GM19328 (cell line): ENCODE data around the gene MEGF6.

Experiments used
- ATAC-seq: cut with Tn5 transposase; IDR thresholded peaks from one replicate; pipeline ENCODE4 v1.9.1; 2021; ENCODE audit warnings: mild to moderate bottlenecking, moderate library complexity; ENCODE audit not compliant: unreplicated experiment

The MEGF6 gene

DNA sequence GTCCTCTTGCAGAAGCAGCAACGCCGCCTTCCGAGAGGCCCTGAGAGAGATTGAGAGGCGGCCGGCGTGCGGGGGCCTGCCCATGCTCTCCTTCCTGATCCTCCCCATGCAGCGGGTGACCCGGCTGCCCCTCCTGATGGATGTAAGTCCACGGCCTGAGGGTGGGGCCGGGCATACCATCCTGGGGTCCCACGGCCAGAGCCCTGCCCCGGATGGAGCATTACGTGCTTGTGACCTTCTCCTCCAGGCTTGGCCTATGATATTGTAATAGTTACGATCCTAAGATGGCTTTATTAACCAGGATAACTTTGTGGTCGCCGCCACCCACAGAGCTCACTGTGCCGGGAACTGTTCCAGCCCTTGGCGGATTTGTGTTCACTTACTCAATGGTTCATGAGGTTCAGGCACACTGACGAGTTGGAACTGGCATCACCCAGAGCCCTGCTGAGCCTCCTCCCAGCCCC lies 137.9 kb downstream of the MEGF6 start:
- no peak for ATAC-seq

DNA sequence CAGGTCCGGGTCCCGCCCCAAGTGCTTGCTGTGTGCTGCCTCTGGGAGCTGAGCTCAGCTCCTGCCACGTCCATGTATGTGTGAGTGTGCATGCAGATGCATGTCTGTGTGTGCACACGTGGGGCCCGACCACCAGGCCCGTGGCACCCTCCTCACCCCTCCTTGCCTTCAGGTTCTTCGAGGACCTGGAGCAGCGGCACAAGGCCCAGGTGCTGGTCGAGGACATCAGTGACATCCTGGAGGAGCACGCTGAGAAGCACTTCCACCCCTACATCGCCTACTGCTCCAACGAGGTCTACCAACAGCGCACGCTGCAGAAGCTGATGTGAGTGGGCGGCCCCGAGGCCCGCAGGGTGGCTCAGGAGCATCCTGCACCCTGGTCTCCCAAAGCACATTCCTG lies 138.4 kb downstream of the MEGF6 start:
- ATAC-seq = no peak

DNA sequence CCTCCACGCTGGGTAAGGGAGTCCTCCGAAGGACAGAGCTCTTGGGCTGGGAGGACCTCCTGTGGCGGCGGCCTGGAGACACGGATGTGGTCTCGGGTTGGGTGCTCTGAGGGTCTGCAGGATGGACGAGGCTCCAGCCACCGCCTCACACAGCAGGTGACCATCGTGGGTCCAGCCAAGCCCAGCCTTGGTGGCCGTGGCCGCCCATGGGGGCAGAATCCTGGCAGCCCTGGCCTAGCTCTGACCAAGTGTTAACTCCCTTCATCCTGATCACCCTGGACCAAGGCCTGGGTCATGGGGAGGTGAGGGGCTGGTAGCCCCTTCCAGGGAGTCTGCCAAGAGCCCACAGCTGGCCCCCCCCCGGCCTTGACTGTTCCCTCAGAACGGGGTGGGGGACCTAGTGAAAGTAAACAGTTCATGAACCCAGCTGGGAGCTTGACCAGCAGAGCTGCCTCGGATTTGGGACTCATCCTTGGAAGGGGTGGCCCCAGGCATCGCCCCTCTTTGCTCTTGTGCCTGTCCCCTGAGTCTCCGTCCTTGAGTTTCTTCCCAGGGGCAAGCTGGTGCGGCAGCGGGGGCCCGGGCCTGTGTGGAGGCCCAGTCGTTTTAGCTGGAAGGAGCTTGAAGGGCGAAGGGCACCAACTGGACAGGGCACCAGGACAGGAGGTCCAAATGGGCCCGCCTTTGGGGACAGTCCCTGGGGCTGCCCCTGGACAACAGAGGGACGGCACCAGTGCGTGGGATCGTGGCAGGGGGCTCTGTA lies 139.0 kb downstream of the MEGF6 start:
- no peak for ATAC-seq

DNA sequence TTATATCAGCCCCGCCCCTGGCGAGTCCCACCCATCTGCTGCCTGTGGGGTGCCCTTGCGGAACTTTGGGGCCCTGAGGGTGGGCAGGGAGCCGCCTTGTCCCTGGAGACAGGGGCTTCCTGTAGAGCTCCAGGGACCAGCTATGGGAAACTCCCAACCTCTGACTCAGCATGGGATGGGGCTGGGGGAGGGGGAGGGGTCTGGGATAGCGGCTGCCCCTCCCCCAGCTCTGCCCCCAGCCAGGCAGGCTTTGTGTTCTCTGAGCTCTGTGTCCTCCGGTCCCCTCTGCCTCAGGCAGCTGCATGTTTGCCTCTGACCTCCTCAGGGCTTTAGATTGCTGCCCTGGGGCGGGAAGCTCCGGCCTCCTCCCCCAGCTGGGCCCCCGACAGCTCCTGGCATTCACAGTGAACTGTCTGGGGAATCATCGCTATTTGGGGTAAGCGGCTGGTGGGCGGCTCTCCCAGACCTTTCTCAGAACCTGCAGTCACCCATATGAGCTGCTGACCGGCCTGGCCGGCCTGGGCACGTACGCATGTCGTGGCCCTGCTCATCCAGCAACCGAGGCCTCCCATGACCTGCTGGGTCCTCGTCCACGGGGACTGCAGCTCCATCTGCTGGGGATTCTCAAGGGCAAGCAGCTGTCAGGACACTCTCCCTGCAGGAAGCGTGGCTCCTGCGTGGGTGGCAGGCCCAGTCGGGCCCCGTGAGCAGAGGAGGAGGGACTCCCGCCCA lies 139.8 kb downstream of the MEGF6 start:
- ATAC-seq = no peak

DNA sequence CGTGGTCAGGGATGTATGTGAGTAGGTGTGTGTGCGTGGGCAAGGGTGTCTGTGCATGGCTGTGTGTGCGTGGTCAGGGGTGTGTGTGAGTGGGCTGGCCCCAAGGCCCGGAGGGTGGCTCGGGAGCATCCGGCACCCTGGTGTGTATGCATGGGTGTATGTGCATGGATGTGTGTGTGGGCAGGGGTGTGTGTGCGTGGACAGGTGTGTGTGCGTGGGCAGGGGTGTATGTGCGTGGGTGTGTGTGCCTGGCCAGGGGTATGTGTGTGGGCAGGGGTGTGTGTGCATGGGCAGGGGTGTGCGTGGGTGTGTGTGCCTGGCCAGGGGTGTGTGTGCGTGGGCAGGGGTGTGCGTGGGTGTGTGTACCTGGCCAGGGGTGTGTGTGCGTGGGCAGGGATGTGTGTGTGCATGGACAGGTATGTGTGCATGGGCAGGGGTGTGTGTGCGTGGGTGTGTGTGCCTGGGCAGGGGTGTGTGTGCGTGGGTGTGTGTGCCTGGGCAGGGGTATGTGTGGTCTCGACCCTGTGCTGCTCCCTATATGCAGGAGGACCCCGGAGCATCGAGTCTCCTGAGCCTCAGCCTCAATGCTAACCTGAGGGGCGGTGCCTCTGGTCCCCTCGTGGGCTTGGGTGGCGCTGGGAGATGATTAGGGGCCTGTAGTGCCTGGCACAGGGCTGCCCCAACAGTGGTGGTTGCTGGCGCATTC lies 140.5 kb downstream of the MEGF6 start:
- no peak for ATAC-seq

DNA sequence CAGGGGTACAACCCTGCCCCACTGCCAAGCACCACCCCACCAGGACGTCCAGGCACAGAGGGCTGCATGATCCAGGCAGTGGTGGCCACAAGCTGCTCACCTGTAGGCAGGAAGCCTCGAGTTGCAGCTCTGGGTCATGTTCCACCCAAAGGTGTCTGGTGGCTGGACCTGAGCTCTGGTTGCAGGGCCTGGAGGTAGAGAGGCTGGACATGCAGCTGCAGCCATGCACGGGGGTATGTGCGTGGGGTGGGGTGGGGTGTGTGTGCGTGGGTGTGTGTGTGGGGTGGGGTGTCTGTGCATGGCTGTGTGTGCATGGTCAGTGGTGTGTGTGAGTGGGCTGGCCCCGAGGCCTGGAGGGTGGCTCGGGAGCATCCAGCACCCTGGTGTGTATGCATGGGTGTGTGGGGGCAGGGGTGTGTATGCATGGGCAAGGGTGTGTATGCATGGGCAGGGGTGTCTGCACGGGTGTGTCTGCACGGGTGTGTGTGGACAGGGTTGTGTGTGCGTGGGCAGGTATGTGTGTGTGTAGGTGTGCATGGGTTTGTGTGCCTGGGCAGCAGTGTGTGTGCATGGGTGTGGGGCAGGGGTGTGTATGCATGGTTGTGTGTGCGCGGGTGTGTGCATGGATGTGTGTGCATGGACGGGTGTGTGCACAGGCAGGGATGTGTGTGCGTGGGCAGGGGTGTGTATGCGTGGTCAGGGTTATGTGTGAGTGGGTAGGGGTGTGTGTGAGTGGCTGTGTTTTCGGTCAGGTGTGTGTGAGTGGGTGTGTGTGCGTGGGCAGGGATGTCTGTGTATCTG lies 141.3 kb downstream of the MEGF6 start:
- no peak for ATAC-seq

DNA sequence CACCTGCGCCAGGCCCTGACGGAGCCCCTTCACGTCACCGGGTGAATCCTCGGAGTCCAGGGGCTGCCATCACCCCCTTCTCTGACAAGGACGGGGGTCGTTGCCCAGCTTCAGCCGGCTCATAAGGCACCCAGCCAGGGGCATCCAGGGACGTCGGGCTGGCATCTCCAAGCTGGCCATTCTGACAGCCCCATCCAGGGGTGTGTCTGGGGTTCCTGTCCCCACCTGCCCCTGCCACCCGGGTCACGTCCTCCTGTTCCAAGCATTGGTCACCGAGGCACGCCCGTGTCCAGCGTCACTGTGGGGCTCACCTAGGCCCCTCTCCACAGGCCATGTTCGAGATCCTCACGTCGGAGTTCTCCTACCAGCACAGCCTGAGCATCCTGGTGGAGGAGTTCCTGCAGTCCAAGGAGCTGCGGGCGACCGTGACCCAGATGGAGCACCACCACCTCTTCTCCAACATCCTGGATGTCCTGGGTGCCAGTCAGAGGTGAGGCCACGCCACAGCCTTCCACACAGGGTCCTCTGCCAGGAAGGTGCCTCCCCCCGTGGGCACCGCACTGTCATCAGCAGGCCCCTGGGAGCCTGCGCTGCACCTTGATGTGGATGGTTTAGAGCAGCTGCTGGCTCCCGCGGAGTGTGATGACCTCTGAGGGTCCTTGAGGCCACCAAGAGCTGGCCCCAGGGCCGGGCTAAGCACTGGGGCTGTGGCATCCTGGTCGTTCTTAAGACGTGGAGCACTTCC lies 142.0 kb downstream of the MEGF6 start:
- no peak for ATAC-seq

DNA sequence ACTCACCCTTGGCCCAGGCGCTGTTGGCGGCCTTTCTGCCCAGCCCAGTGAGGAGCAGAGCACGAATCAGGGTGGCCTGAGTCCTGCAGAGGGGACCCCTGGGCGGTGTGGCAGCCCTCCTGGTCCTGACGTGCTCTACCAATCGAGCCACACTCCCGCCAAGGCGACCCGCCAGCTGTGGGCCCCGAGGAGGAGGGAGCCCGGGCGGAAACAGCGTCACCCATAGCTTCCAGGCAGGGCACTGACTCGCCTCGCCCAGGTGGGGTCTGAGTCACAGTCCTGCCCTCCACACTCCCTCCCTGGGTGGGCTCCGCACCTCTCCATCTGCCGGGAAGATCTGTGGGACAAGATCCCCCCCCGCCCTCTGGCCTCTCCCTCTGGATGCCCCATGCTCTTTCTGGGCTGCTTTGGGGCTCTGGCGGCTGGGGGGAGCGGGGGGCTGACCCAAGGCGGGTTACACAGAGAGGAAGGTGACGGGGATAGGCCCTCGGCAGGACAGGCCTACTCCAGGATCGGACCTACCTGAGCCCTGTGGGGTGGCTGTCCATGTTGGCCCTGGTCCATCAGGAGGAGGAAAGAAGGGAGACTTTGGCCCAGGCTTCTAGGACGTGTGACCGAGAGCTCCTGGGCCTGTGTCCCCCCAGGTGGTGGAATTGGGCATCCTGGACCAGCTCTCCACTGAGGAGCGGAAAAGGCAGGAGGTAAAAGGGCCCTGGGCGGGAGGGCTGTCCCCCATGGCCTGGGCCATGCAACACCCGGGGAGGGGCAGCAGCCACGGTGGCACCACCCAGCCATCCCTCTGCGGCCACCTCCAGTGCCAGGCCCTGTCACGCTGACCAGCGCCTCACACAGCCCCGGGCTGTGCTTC lies 142.8 kb downstream of the MEGF6 start:
- ATAC-seq = no peak

DNA sequence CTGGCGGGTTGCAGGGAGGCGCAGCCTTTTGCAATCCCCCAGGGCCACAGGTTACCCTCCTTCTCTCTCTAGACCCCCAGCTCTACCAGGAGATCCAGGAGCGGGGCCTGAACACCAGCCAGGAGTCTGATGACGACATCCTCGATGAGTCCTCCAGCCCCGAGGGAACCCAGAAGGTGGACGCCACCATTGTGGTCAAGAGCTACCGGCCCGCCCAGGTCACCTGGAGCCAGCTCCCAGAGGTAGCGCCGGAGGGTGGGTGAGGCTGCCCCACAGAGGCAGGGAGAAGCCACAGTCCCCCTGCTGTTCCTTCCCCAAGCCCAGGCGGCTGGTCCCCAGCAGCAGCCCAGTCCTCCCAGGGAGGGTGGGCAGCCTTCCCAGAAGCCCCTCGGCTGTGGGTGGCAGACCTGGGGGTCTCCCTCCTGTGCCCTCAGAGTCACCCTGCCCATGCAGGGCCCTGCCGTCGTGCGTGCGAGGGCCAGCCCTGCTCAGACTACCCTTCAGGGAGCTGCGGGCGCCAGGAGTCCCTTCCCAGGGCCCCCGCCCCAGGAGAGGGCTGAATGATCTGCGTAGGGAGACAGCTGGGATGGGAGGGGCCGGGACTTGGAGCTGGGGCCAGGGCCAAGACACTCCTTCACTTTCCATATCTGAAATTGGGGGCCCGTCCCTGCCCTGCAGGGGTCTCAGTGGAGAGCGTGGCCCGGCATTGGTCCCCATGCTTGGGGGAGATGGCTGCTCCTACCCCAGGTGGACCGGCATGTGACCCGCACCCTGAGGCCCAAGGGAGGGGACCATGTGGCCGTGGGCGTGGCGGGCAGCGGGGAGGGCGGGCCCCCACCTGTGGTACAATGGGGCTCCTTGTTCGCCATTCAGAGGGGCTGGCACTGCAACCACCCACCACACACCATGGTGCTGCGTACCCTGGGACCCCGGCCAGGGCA lies 143.9 kb downstream of the MEGF6 start:
- ATAC-seq = no peak

DNA sequence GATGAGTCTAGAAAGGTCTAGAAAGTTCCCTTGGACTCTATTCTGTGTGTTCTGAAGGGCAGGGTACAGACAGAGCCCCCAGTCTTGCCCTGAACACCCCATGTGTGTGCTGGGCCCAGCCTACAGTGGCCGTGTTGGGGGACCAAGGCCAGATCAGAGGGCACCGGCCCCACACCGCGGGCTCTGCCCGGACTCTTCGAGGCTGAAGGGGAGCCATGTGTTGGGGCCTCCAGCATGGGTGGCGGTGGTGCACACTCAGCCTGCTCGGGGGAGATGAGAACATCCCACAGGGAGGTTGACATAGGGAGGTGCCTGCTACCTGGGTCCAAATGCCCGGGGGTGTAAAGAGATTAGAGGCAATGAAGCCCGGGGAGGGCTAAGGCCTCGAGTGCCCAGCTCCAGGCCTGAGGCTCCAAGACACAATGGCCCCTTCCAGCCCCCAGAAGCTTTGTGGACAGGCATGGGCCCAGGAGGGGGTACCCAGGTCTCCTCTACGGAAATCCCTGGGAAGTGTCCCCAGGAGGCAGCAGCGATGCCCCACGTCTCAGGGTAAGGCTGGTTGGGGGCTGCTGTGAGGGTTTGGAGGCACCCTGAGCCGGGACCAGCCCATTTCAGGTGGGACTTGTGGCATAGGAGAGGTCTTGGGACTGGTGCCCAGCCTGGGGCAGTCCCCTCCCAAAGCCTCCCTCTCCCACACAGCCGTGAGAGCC lies 144.8 kb downstream of the MEGF6 start:
- no peak for ATAC-seq

DNA sequence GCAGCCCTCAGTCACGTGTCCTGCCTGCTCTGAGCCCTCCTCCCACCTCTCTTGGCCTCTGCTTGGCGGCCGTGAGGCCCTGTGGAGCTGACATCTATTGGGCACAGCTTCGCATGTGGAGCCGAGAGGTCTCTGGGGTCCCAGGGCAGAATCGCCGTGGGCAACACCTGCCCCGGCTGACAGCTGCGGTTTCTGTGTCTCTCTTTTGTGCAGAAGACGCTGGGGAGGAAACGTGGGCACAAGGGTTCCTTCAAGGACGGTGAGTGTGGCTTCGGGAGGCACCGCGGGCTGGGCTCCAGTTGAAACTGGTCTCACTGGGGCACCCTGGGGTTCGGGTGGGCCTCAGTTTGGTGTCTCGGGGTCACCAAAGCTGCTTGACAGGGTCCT lies 145.4 kb downstream of the MEGF6 start:
- no peak for ATAC-seq

DNA sequence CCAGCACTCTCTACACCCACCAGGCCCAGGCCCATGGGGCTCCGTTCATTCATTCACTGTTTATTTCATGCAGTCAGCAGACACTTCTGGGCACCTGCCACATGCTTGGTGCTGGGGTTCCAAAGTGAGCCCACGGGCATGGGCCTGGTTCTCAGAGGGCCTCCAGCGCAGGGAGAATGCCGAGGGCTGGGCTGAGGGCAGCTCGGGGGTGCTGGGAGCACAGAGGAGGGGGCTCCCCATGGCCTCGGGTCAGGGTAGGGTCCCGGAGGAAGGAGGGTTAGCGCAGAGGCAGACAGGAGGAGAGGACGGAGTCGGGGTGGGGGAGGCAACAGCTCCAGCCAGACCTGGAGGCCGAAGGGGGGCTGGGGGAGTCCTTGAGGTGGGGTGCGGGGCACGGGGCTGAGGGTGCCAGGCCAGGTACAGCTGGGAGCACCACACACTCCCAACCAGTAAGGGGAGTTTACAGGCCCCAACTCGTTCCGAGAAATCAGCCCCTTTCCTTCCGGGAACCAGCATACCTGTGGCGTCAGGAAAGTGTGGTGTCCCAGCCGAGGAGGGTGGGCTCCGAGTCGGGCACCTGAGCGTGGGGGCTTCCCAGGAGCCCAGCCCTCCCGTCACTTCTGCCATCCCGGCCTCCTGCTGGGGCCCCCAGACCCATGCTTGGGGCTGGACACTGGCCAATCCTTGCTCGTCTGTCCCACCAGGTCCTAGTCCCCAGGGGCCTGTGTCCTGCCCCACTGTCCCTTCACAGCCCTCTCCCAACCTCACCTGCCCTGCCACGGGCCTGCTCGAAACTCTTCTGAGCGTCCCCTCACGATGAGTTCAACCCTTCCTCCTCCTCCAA lies 146.0 kb downstream of the MEGF6 start:
- no peak for ATAC-seq

DNA sequence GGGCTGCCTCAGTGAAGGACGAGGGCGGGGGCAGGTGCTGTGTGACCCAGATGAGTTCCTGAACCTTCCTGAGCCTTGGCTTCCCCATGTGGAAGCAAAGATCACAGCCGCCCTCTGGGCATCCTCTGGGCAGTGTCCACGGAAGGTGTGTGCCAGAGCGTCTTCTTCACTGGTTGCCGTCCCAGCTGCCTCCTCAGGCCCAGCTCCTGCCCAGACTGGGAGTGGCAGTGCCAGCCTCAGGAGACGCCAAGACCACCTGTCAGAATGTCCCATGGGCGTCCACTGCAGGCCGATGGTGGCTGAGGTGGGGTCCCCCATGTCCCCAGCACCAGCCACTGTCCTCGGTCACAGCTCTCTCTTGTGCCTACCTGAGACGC lies 146.7 kb downstream of the MEGF6 start:
- no peak for ATAC-seq

DNA sequence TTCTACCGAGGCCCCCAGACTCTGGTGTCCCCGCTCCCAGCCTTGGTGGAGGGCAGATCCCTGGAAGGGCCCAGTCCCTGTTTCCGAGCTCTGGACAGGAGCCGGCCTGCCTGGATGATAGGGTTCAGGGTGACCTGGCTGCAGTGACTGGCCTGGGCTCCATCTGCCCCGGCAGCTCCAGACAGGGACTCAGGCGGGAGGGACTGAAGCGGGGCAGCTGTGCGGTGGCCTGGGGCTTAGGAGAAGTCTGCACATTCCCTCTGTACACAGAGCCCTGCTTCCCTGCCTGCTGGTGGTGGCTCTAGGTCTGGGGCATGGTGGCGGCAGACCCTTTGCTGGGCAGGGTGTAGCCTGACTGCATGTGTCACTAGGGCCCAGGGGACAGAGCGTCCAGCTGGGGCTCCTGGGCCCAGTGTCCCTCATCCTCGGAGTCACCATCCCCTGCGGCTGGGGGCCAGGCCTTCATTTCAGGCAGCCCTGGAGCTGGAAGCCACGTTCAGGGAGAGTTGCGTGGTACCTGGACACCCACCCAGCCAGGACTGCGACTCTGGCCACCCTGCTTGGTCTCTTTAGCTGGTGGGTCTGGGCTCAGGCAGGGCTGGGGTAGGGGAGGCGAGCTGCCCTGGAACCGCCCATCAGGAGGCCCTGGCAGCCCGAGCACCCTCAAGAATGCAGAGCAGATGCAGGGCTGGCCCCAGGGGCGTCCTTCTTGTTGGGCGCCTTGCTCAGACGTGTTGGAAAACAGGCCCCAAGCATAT lies 147.2 kb downstream of the MEGF6 start:
- ATAC-seq = no peak

DNA sequence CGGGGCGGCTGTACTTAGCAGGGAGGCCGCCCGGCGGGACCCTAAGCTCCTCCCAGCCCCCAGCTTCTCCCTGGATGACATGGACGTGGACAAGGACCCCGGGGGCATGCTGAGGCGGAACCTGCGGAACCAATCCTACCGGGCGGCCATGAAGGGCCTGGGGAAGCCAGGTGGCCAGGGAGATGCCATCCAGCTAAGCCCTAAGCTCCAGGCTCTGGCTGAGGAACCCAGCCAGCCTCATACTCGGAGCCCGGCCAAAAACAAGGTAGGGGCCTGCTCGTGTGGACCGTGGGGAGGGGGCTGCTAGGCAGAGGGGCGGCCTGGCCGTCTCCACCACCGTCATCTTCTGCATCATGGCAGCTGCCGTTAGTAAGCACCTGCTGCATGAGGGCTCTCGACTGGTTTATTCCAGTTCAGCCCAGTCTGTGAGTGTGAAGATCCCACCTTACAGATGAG lies 147.9 kb downstream of the MEGF6 start:
- no peak for ATAC-seq

DNA sequence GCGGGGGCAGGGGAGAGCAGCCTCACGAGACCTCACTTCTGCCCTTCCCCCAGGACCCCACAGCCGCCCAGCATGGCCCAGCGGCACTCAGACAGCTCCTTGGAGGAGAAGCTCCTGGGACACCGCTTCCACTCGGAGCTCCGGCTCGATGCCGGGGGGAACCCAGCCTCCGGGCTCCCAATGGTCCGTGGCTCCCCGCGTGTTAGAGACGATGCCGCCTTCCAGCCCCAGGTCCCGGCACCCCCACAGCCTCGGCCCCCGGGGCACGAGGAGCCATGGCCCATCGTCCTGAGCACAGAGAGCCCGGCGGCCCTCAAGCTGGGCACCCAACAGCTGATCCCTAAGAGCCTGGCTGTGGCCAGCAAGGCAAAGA lies 148.3 kb downstream of the MEGF6 start:
- ATAC-seq = no peak
